PC-9 (cell line): Measurements from ENCODE around the gene AVPR1B. TPM values are rescaled to one million over a fixed set of nuclear protein-coding genes. Genes with fewer than 3 reads are reported as not detected.

Source experiments
- BruUV-seq: library from RNA; stranded (reverse); fragments of 400-500 nt; replicated peaks from 2 replicates; lab custom pipeline; 2021; lab: Mats Ljungman, UMichigan
- CTCF ChIA-PET: fragments of 300-600 bp; sonication (Branson Sonifier 250); formaldehyde crosslinking; loops from one replicate; lab custom pipeline; 2022; ENCODE audit warnings: antibody characterized with exemption; lab: Charles Lee
- POLR2A ChIA-PET: fragments of 300-600 bp; sonication (Branson Sonifier 250); formaldehyde crosslinking; loops from one replicate; lab custom pipeline; 2022; ENCODE audit warnings: antibody characterized with exemption; ENCODE audit not compliant: unreplicated experiment; lab: Charles Lee
- DNase-seq, 2 experiments: peaks; one replicate each; pipeline versions ENCODE4 v3.0.0 to v3.0.0-alpha.2; 2015 to 2022; ENCODE audit warnings: mixed read lengths in 1 of 2
- H2AFZ ChIP-seq: fragments of 200-600 bp; sonication (generic); 2 replicates; pipeline ENCODE4 v1.8.1; 2017; ENCODE audit warnings: antibody characterized with exemption
- H3F3A ChIP-seq: fragments of 200-600 bp; sonication (generic); 2 replicates; pipeline ENCODE4 v1.8.1; 2017; ENCODE audit warnings: antibody characterized with exemption, mild to moderate bottlenecking, low read depth; ENCODE audit not compliant: insufficient read depth
- H3K27ac ChIP-seq: fragments of 200-600 bp; sonication (generic); 2 replicates; pipeline ENCODE4 v1.6.1; 2016; ENCODE audit warnings: mixed run types
- H3K27me3 ChIP-seq: fragments of 200-600 bp; sonication (generic); 2 replicates; pipeline ENCODE4 v1.6.1; 2016; ENCODE audit warnings: low read depth, mixed run types; ENCODE audit not compliant: insufficient read depth
- H3K36me3 ChIP-seq: fragments of 200-600 bp; sonication (generic); 2 replicates; pipeline ENCODE4 v1.6.1; 2016; ENCODE audit warnings: low read depth, mixed run types
- H3K4me1 ChIP-seq: fragments of 200-600 bp; sonication (generic); replicated peaks from 2 replicates; pipeline ENCODE4 v1.6.1; 2016; ENCODE audit warnings: mixed run types; ENCODE audit not compliant: insufficient read depth
- H3K4me2 ChIP-seq: fragments of 200-600 bp; sonication (generic); 2 replicates; pipeline ENCODE4 v1.6.1; 2017; ENCODE audit warnings: mixed run types
- H3K4me3 ChIP-seq: fragments of 200-600 bp; sonication (generic); 2 replicates; pipeline ENCODE4 v1.6.1; 2016; ENCODE audit warnings: mixed run types
- H3K79me2 ChIP-seq: fragments of 200-600 bp; sonication (generic); 2 replicates; pipeline ENCODE4 v1.6.1; 2017; ENCODE audit warnings: low read depth, mixed run types
- H3K9me2 ChIP-seq: fragments of 200-600 bp; sonication (generic); 2 replicates; pipeline ENCODE4 v1.8.1; 2017; ENCODE audit warnings: mild to moderate bottlenecking; ENCODE audit not compliant: insufficient read depth
- H3K9me3 ChIP-seq: fragments of 200-600 bp; sonication (generic); 2 replicates; pipeline ENCODE4 v1.8.1; 2016; ENCODE audit warnings: low read depth; ENCODE audit not compliant: insufficient read depth
- H4K20me1 ChIP-seq: fragments of 200-600 bp; sonication (generic); 2 replicates; pipeline ENCODE4 v1.8.1; 2017; ENCODE audit not compliant: insufficient read depth
- EZH2 ChIP-seq: fragments of 200-600 bp; sonication (generic); IDR thresholded peaks from 2 replicates; pipeline ENCODE4 v1.8.0; 2017; ENCODE audit warnings: antibody characterized with exemption, low read depth
- intact Hi-C: fragments of 100-400 bp; cut with micrococcal nuclease; formaldehyde crosslinking; loops from one replicate; pipeline ENCODE4 v1.10.0; 2022; ENCODE audit not compliant: unreplicated experiment
- total RNA-seq: library from RNA; stranded (reverse); gene quantifications from 2 replicates; pipeline ENCODE4 v1.2.3, GENCODE V29; 2021
- TF ChIP-seq, protein P1 (sequence below): fragments of 200-600 bp; sonication (generic); conservative IDR thresholded peaks from 2 replicates; pipeline ENCODE4 v1.6.1; 2017; ENCODE audit warnings: mixed run types, antibody characterized with exemption, mild to moderate bottlenecking, moderate library complexity

AVPR1B gene
- total RNA-seq, 1 experiment from 2014 or later = not detected

DNA sequence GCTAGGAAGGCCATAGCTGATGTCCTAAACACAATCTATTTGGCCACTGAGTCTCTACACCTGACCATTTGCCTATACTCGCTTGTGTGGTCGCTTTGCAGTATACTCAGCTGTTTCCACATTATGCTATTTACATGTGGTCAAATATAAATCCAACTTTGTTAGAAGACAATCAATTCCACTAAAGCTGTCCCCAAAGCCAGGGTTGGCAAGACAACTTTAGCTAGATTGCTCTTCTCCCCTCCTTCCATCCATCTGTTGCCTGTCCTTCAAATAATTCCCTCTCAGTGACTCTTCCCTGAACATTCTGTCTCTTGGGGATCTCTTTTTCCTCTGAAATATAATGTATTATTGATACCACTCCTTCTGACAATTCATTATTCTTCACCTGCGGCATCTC, 30.1 kb downstream of the AVPR1B start:
- Histone ChIP-seq H3K27ac (no peak overlapping the region), H3K36me3 (no peaks in the 10 kb centered on the region), H3F3A (no peaks in the 10 kb centered on the region), H4K20me1 (no peaks in the 10 kb centered on the region), H3K9me2 (no peaks in the 10 kb centered on the region), H3K4me1 (no peaks in the 10 kb centered on the region), H3K27me3 (no peaks in the 10 kb centered on the region), H3K4me2 (no peak overlapping the region), H3K4me3 (no peak overlapping the region), H3K79me2 (no peaks in the 10 kb centered on the region), H2AFZ (no peak overlapping the region), H3K9me3 (no peaks in the 10 kb centered on the region)
- intact Hi-C loops = no loop called here
- POLR2A ChIA-PET = no interaction called here
- no TSS peak for BruUV-seq
- CTCF ChIA-PET = no interaction called here
- TF ChIP-seq EZH2 = no peak
- TF ChIP-seq, protein P1, sequence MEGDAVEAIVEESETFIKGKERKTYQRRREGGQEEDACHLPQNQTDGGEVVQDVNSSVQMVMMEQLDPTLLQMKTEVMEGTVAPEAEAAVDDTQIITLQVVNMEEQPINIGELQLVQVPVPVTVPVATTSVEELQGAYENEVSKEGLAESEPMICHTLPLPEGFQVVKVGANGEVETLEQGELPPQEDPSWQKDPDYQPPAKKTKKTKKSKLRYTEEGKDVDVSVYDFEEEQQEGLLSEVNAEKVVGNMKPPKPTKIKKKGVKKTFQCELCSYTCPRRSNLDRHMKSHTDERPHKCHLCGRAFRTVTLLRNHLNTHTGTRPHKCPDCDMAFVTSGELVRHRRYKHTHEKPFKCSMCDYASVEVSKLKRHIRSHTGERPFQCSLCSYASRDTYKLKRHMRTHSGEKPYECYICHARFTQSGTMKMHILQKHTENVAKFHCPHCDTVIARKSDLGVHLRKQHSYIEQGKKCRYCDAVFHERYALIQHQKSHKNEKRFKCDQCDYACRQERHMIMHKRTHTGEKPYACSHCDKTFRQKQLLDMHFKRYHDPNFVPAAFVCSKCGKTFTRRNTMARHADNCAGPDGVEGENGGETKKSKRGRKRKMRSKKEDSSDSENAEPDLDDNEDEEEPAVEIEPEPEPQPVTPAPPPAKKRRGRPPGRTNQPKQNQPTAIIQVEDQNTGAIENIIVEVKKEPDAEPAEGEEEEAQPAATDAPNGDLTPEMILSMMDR = no peak
- no peak for DNase-seq

- CTCF ChIA-PET = no interaction called here
- no peaks in the 10 kb centered on the region for H3K4me1 ChIP-seq
- TF ChIP-seq EZH2 = no peak
- TF ChIP-seq, protein P1 = no peak
- intact Hi-C loops = no loop called here
- no peak overlapping the region for H2AFZ ChIP-seq
- H4K20me1 ChIP-seq = no peaks in the 10 kb centered on the region
- H3K27ac ChIP-seq = no peak overlapping the region
- no peaks in the 10 kb centered on the region for H3K36me3 ChIP-seq
- BruUV-seq = no TSS peak
- no peaks in the 10 kb centered on the region for H3F3A ChIP-seq
- H3K4me2 ChIP-seq = no peak overlapping the region
- no peaks in the 10 kb centered on the region for H3K27me3 ChIP-seq
- no peaks in the 10 kb centered on the region for H3K9me3 ChIP-seq
- no peaks in the 10 kb centered on the region for H3K79me2 ChIP-seq
- DNase-seq = no peak
- H3K4me3 ChIP-seq = no peak overlapping the region
- no peaks in the 10 kb centered on the region for H3K9me2 ChIP-seq
- POLR2A ChIA-PET = no interaction called here
Measured at GRCh38 chr1:206083750-206084149, 33.4 kb downstream of the AVPR1B start.

DNA sequence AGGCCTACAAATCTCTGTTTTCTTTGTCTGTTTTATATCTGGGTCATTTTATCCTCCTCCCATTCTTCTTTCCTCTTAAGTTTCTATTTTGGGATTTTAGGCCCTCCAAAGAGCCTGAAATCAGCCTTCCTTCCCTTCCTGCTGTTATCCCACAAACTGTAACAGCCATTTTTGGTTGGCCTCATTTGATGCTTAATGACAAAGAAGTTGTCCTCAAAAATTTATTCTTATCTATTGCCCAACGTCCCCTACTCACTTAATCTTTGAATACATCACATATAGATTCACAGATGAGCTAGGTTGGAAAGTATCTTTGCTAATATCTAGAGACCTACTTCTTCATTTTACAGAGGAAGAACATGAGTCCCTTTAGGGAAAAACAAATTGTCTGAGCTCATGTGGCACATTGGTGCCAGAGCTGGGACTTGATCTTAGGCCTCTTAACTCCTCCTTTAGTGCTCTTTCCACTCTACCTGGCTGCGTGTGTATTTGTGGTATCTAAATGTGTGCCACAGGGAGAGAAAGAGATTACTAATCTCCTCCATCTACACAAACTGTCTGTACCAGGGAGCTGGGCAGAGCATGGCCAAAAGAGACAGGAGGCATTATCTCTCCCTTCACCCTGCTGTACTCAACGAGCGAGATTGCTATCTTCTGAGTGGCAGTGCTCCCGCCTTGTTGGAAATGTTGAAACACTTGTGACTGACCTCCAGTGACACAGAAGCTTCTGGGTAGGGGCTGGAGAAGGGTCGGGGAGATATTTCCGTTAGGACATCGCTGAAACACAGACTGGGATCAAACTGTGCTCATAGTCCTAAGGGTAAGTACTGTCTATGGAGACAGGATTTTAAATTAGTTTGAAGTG, 34.1 kb downstream of the AVPR1B start:
- POLR2A ChIA-PET = no interaction called here
- intact Hi-C loops = no loop called here
- no peak for TF ChIP-seq EZH2
- TF ChIP-seq, protein P1 = no peak
- Histone ChIP-seq H3K4me2 (no peak overlapping the region), H3K9me3 (no peaks in the 10 kb centered on the region), H3K27ac (no peak overlapping the region), H3K4me3 (no peak overlapping the region), H3K36me3 (no peaks in the 10 kb centered on the region), H3K27me3 (no peaks in the 10 kb centered on the region), H3K79me2 (no peaks in the 10 kb centered on the region), H2AFZ (no peak overlapping the region), H3F3A (no peaks in the 10 kb centered on the region), H4K20me1 (no peaks in the 10 kb centered on the region), H3K4me1 (no peaks in the 10 kb centered on the region), H3K9me2 (no peaks in the 10 kb centered on the region)
- BruUV-seq = no TSS peak
- DNase-seq = no peak
- CTCF ChIA-PET = no interaction called here
